Midbrain (tissue), 1 donor: ENCODE data around the gene IL10RB.
"Not testable (repeated sequence)": the region's sequence is repeated elsewhere in the genome, so short reads cannot be mapped to it uniquely, and the experiment has no call there.

Experiments
- DNase-seq: peaks from one replicate; lab custom pipeline; 2025; lab: John Stamatoyannopoulos, UW

IL10RB gene

GRCh38 chr21:33266050-33266788, at the start of gene IL10RB:
IL10RB (plus strand) TSS chr21:33266367; CDS start chr21:33266466, 99 bp downstream.
- DNase-seq: peak; percentile 75

DNA sequence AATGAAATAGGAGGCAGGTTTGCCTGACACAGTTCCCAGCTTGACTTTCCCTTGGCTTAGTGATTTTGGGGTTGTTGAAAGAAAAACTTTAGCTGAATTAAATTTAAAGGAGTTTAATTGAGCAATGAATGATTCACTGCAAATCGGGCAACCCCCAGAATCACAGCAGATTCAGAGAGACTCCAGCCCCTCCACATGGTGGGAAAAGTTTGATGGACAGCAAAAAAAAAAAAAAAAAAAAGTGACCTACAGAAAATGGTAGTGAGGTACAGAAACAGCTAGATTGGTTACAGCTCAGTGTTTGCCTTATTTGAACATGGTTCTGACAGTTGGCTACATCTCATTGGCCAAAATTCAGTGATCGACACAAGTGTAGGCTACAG, 49.0 kb upstream of the IL10RB start:
- DNase-seq: no peak

- DNase-seq: no peak
Measured at GRCh38 chr21:33219300-33219699, 46.9 kb upstream of the IL10RB start.

DNA sequence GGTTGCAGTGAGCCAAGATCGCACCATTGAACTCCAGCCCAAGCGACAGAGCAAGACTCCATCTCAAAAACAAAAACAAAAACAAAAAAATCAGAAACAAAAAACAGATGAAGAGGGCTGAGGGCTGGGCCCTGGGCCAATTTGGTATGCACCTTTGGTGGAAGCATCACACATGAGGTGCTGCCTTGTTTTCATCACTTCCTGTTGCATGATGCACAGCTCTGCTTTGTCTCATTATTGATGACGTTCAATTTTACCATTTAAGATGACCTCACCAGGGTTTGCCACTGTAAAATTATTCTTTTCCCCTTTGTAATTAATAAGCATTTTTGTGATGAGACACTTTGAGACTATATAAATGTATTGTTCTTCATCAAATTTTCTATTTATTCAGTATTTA, 46.2 kb upstream of the IL10RB start:
- no peak for DNase-seq

- not testable (repeated sequence) for DNase-seq
Measured at GRCh38 chr21:33225376-33225775, 40.8 kb upstream of the IL10RB start.

DNA sequence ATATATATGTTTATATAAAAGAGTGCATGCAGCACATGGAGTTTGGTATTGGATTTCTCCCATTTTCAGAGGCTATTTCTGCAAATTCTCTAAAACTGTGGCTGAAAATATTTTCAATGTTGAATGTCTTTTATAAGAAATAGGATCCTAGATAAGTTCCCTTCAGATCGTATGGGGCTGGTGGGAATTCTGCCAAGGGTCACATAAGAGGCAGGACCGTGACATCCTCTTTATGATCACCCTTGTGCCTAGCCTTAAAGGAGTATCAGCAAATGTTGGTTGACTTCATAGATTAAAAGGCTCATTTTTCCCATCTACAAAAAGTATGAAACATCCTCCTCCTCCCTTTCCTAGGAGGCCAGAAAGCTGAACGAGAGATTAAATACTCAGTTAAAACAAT, 37.7 kb upstream of the IL10RB start:
- DNase-seq: no peak

GRCh38 chr21:33229099-33229783, 36.9 kb upstream of the IL10RB start:
- no peak for DNase-seq

- DNase-seq: peak; percentile 69
Measured at GRCh38 chr21:33229784-33230544, 36.2 kb upstream of the IL10RB start, which contains the start of gene IFNAR2. IFNAR2 (plus strand) TSS chr21:33229938; CDS start chr21:33241923, 11,985 bp downstream.

DNA sequence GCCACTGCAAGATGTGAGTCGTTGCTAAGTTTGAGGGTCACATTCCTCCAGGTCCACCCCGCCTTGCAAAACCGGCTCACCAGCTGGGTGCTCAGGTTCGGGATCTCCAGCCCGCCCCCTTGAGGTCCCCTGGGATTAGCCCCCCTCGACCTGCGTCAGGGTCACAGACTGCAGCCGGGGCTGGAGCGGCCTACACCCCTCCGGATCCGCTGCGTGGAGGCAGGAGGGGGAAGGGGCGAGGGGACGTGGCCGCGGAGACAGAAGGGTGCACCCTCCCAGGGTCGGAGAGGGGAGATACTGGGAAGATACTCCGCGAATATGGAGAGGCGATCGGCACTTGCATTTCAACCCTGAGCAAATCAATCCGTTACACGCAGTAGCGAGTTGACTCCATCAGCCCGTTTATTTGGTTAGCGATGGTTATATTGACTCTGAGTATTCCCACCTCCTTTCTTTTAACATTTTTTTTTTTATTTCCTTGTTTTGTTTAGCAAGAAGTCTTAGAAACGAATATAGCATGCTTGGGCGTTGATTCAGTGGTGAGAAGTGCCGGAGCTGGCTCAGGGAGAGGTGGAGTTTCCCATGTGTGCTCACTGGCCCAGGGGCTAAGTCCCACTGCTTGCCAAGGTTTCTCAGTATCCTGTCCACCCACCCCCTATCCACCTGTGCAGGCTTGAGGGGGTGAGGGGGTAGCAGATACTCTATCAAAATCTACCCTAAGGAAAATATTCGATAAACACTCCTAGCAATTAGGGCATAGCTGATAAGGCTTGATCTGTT, 35.4 kb upstream of the IL10RB start:
- DNase-seq: peak; percentile 49

DNA sequence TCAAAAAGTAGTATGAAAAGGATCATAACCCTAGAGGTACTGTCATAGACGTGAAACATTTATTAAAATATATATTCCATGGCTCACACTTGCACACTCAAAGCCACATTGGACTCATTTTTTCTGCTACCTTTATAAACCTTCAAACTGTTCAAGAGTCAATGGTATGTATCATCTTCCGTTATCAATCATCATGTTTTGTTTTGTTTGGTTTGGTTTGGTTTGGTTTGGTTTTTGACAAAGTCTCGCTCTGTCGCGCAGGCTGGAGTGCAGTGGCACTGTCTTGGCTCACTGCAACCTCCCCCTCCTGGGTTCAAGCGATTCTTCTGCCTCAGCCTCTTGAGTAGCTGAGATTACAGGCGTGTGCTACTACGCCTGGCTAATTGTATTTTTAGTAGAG, 34.6 kb upstream of the IL10RB start:
- DNase-seq: no peak

DNA sequence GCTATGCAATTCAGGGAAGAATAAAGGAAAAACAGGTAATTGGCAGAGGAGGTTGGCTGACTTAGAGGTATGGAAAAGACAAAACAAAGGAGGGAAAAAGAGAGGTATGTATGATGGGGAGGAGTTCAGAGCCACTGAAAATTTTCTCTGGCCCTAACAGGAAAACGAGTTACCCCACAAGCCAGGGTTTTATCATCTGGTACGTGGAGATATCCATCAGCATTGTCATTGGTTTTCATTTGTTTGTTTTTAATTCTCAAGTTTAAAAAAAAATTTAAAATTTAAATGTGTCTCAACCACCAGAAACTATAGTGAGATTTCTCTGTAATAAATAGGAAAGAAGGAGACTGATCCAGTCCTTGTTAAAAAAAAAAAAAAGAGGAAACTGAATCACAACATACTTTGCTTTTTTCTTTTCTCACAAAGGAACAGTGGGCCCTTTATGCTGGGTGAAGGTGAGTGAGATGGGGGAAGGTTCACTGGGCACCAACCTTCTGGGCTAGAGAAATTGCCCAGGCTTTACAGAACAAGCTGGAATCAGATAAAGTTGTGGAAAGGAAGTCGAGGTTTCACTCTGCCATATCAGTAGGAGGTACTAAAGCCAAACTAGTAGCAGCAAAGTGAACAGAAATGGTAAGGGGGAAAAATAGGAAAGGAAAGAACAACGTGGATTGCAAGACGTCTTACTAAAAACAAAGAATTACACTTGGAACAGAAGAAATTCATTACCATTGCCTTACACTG, 33.7 kb upstream of the IL10RB start:
- no peak for DNase-seq

GRCh38 chr21:33234635-33235520, 31.3 kb upstream of the IL10RB start:
- DNase-seq: no peak

DNA sequence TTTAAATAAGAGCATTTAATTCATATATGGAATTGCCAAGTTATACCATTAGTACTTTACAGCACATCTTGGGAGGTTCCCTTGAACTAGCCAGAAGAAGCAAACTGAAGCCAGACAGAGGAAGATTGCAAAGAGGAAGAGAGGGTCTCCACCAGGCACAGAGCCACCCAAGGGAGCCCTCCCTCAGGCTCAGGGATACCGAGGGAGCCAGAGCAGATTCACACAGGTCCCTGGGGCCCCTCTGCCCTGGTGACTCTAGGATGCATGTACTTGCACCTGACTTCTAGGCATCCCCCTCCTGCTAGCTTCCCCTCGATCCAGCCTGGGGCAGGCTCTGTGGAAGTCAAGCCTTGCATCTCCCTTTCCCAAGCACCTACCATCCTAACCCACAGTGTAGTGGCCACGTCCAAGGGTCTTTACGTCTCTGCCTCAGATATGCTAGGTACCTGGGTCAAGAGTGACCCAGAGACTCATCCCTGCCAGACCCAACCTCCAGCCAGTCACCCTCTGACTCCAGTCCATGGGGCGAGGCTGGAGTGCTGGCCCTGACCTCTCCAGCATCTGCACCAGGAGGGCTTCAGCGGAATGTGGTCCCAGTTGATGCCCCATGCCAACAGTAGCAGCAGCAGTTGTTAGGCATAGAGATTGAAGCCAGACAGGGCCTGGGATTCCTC, 30.0 kb upstream of the IL10RB start:
- no peak for DNase-seq

- DNase-seq: no peak
Measured at GRCh38 chr21:33236766-33237165, 29.4 kb upstream of the IL10RB start.

DNA sequence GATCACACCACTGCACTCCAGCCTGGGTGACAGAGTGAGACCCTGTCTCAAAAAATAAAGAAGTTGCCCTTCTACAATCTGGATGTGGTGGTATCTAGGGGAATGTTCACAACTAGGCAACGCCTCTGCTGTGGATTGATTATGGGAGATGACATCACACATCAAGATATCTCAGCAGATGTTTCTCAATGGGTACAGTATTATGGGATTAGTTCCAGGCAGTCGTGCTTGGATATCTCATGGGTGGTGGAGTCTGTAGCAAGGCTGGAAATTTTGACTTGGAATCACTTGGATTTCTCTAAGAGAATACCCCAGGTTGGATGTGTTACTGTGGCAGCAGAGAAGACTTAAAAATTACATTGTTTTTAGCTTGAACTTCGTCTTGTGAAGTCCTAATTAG, 28.7 kb upstream of the IL10RB start:
- DNase-seq: no peak

GRCh38 chr21:33238146-33238545, 28.0 kb upstream of the IL10RB start:
- DNase-seq: no peak

DNA sequence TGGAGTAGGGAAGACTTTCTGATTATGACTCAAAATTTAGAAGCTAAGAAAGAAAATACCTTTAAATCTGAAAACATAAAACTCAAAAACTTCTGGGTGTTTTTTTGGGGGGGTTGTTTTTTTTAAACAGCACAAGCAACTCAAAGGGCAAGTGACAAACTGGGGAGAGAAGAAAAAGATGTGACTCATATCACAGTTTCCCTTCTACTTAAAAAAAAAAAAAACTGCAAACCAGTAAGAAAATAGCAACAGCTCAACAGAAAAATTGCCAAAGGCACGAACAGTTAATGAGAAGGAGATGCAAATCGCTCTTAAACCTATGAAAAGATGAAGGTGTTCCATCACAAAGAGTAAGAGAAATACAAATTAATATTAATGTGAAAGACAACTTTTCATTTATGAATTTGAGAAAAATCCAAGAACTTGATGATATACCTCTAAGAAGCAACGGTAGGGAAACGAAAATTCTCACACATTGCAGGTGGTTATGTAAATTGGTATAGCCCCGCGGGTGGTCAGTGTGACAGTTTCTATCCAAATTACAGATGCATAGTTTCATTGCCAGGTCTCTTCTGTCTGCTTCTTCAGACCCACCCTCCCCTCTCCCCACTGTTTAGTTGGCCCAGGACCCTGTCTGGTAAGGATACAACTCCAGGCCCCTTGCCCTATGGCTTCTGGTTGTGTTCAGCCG, 27.5 kb upstream of the IL10RB start:
- no peak for DNase-seq

- not testable (repeated sequence) for DNase-seq
Measured at GRCh38 chr21:33239559-33240127, 26.5 kb upstream of the IL10RB start.

GRCh38 chr21:33240404-33240803, 25.8 kb upstream of the IL10RB start:
- no peak for DNase-seq
